ENCODE results near the gene USP43. TPM values are rescaled to one million over a fixed set of nuclear protein-coding genes. Genes with fewer than 3 reads are reported as not detected.

The USP43 gene
- polyA plus RNA-seq, 1 of the 3 experiments (the other 2 are of a cell fraction) = 0.07 TPM

GRCh38 chr17:9700136-9700535, 54.8 kb downstream of the USP43 start:
- no peaks in the 10 kb centered on the region for H3K9me2 ChIP-seq
- no peak overlapping the region for H3K9ac ChIP-seq
- no peaks in the 10 kb centered on the region for H3K79me2 ChIP-seq (ENCODE audit: insufficient read depth)
- H3K27ac ChIP-seq (ENCODE audit: low read depth in 2 of 2, low read length in 1 of 2) = no peak overlapping the region
- no peaks in the 10 kb centered on the region for H3K4me1 ChIP-seq (ENCODE audit: control insufficient read depth in 1 of 2, insufficient read depth in 2 of 2, low read depth in 1 of 2, low read length in 1 of 2)
- no peaks in the 10 kb centered on the region for H4K20me1 ChIP-seq (ENCODE audit: insufficient read depth)
- no peaks in the 10 kb centered on the region for H3K36me3 ChIP-seq (replicated peaks in 1 of 2; ENCODE audit: control insufficient read depth in 1 of 2, insufficient read depth in 2 of 2, low read length in 1 of 2)
- ChIA-PET POLR2A (no interaction called here), CTCF (interaction anchor here (1.5 to 1.8 kb wide), 2 partner anchors 10 to 28 kb away, joined by 4 to 6 read pairs; no protein-coding TSS in a partner anchor)
- no peak overlapping the region for H3K4me2 ChIP-seq
- H3K4me3 ChIP-seq (ENCODE audit: low read depth in 2 of 2, low read length in 1 of 2) = no peak overlapping the region
- no peak for TF ChIP-seq MAX (IDR thresholded peaks at IDR 0.05; ENCODE audit: low read depth)
- no peak for TF ChIP-seq POLR2AphosphoS5 (IDR thresholded peaks at IDR 0.05; ENCODE audit: low read depth, low read length)
- no peak for TF ChIP-seq CHD2 (IDR thresholded peaks at IDR 0.05; ENCODE audit: low read length, partially characterized antibody)
- TF ChIP-seq SIN3A (IDR thresholded peaks at IDR 0.05; ENCODE audit: borderline replicate concordance, low read depth, low read length) = no peak
- no peak for TF ChIP-seq MXI1 (IDR thresholded peaks at IDR 0.05; ENCODE audit: low read depth, low read length)
- TF ChIP-seq REST (IDR thresholded peaks at IDR 0.05; ENCODE audit: low read depth, low read length) = no peak
- TF ChIP-seq RAD21 (IDR thresholded peaks at IDR 0.05; ENCODE audit: low read length) = no peak
- TF ChIP-seq TAF1 (IDR thresholded peaks at IDR 0.05; ENCODE audit: borderline replicate concordance, low read depth, low read length) = no peak
- no peak for TF ChIP-seq CTCF (IDR thresholded peaks at IDR 0.05)
- no peak for TF ChIP-seq USF1 (IDR thresholded peaks at IDR 0.05; ENCODE audit: borderline replicate concordance, low read depth)
- TF ChIP-seq SMC3 (IDR thresholded peaks at IDR 0.05; ENCODE audit: low read depth, low read length) = no peak
- TF ChIP-seq NRF1 (IDR thresholded peaks at IDR 0.05; ENCODE audit: low read depth, low read length) = no peak
- no peak for TF ChIP-seq NFIC (IDR thresholded peaks at IDR 0.05; ENCODE audit: borderline replicate concordance)
- TF ChIP-seq TEAD4 (IDR thresholded peaks at IDR 0.05; ENCODE audit: borderline replicate concordance, insufficient read depth) = no peak
- no peak overlapping the region for H2AFZ ChIP-seq (ENCODE audit: low read depth)
- H3K9me3 ChIP-seq = no peaks in the 10 kb centered on the region
- H3K27me3 ChIP-seq (ENCODE audit: insufficient read depth) = peaks cover 14% of the 10 kb centered on the region
- WGBS (ENCODE audit: low lambda C conversion rate) = 8% methylated on average over 7 of the region's 7 CpGs
- no peak for DNase-seq
- H3F3A ChIP-seq (replicated peaks; ENCODE audit: insufficient read depth) = no peaks in the 10 kb centered on the region
